ENCODE data around the gene OR2V2.
"Not testable (repeated sequence)": the region's sequence is repeated elsewhere in the genome, so short reads cannot be mapped to it uniquely, and the experiment has no call there.

The OR2V2 gene

GRCh38 chr5:181146927-181147636 lies at the start of gene OR2V2:
OR2V2 (plus strand) TSS chr5:181147586; CDS start chr5:181154943, 7,357 bp downstream.
- not testable (repeated sequence) for DNase-seq

GRCh38 chr5:181097759-181098491 lies 49.5 kb upstream of the OR2V2 start:
- not testable (repeated sequence) for DNase-seq

- no peak for DNase-seq
Observed at GRCh38 chr5:181098762-181099601, 48.4 kb upstream of the OR2V2 start.

GRCh38 chr5:181099602-181100086 lies 47.7 kb upstream of the OR2V2 start:
- no peak for DNase-seq

- no peak for DNase-seq
Observed at GRCh38 chr5:181100121-181100875, 47.1 kb upstream of the OR2V2 start.

GRCh38 chr5:181101030-181101641 lies 46.2 kb upstream of the OR2V2 start:
- not testable (repeated sequence) for DNase-seq

GRCh38 chr5:181101930-181102674 lies 45.3 kb upstream of the OR2V2 start:
- not testable (repeated sequence) for DNase-seq

- DNase-seq = not testable (repeated sequence)
Observed at GRCh38 chr5:181104259-181104568, 43.2 kb upstream of the OR2V2 start.

- DNase-seq = not testable (repeated sequence)
Observed at GRCh38 chr5:181104606-181105390, 42.6 kb upstream of the OR2V2 start.

- DNase-seq = no peak
Observed at GRCh38 chr5:181105391-181106025, 41.9 kb upstream of the OR2V2 start.

GRCh38 chr5:181107699-181108098 lies 39.7 kb upstream of the OR2V2 start:
- no peak for DNase-seq

GRCh38 chr5:181108578-181109165 lies 38.7 kb upstream of the OR2V2 start:
- DNase-seq = no peak

GRCh38 chr5:181109489-181110013 lies 37.8 kb upstream of the OR2V2 start:
- DNase-seq = no peak

- no peak for DNase-seq
Observed at GRCh38 chr5:181111010-181111409, 36.4 kb upstream of the OR2V2 start.

GRCh38 chr5:181112476-181112875 lies 34.9 kb upstream of the OR2V2 start:
- DNase-seq = no peak

GRCh38 chr5:181113572-181113971 lies 33.8 kb upstream of the OR2V2 start:
- not testable (repeated sequence) for DNase-seq

- no peak for DNase-seq
Observed at GRCh38 chr5:181114284-181114843, 33.0 kb upstream of the OR2V2 start.
